H9 (cell line): ENCODE data around the gene STRIT1. TPM values are rescaled to one million over a fixed set of nuclear protein-coding genes. Genes with fewer than 3 reads are reported as not detected.

ENCODE experiments used
- DNase-seq: peaks from one replicate; pipeline ENCODE4 v3.0.0-alpha.2; 2017
- H2AFZ ChIP-seq: one replicate; pipeline ENCODE4 v1.6.1; 2013; ENCODE audit warnings: mild to moderate bottlenecking, low read length, control low read depth, moderate library complexity
- H2AK5ac ChIP-seq: 2 replicates; pipeline ENCODE4 v1.6.1; 2013; ENCODE audit warnings: low read length, control low read depth, mixed read lengths; ENCODE audit not compliant: insufficient read length
- H2BK120ac ChIP-seq: one replicate; pipeline ENCODE4 v1.6.1; 2013; ENCODE audit warnings: low read depth, mild to moderate bottlenecking, low read length, control low read depth, inconsistent platforms; ENCODE audit not compliant: poor library complexity, severe bottlenecking
- H2BK12ac ChIP-seq: 2 replicates; pipeline ENCODE4 v1.6.1; 2013; ENCODE audit warnings: low read length, control low read depth, mixed read lengths, low read depth; ENCODE audit not compliant: insufficient read length
- H2BK15ac ChIP-seq: 2 replicates; pipeline ENCODE4 v1.6.1; 2013; ENCODE audit warnings: low read depth, low read length, control low read depth
- H2BK20ac ChIP-seq: one replicate; pipeline ENCODE4 v1.6.1; 2013; ENCODE audit warnings: low read depth, mild to moderate bottlenecking, low read length, control low read depth, inconsistent platforms; ENCODE audit not compliant: poor library complexity, severe bottlenecking
- H2BK5ac ChIP-seq: 2 replicates; pipeline ENCODE4 v1.6.1; 2013; ENCODE audit warnings: low read length, control low read depth, mixed read lengths; ENCODE audit not compliant: insufficient read length
- H3K14ac ChIP-seq: 2 replicates; pipeline ENCODE4 v1.6.1; 2013; ENCODE audit warnings: low read length, control low read depth; ENCODE audit not compliant: insufficient read depth
- H3K18ac ChIP-seq: 2 replicates; pipeline ENCODE4 v1.6.1; 2013; ENCODE audit warnings: low read depth, mild to moderate bottlenecking, mixed read lengths, low read length, control low read depth; ENCODE audit not compliant: insufficient read length
- H3K23ac ChIP-seq: 2 replicates; pipeline ENCODE4 v1.6.1; 2013; ENCODE audit warnings: low read length, control low read depth, mixed read lengths, low read depth; ENCODE audit not compliant: insufficient read length
- H3K23me2 ChIP-seq: 2 replicates; pipeline ENCODE4 v1.6.1; 2013; ENCODE audit warnings: low read depth, mild to moderate bottlenecking, mixed read lengths, low read length, control low read depth; ENCODE audit not compliant: insufficient read length, poor library complexity, severe bottlenecking
- H3K27ac ChIP-seq: 2 replicates; pipeline ENCODE4 v1.5.1; 2013; ENCODE audit warnings: low read length, control low read depth, mixed read lengths, low read depth; ENCODE audit not compliant: insufficient read length
- H3K27me3 ChIP-seq: 2 replicates; pipeline ENCODE4 v1.6.1; 2013; ENCODE audit warnings: low read length, control low read depth, inconsistent platforms; ENCODE audit not compliant: insufficient read depth
- H3K4ac ChIP-seq: 2 replicates; pipeline ENCODE4 v1.6.1; 2013; ENCODE audit warnings: low read depth, mild to moderate bottlenecking, control low read depth, inconsistent platforms, low read length, moderate library complexity
- H3K4me1 ChIP-seq: 2 replicates; pipeline ENCODE4 v1.6.1; 2013; ENCODE audit warnings: low read length, control low read depth, inconsistent platforms; ENCODE audit not compliant: insufficient read depth
- H3K4me2 ChIP-seq: 2 replicates; pipeline ENCODE4 v1.6.1; 2013; ENCODE audit warnings: low read length, control low read depth, mixed read lengths; ENCODE audit not compliant: insufficient read length, insufficient read depth
- H3K56ac ChIP-seq: 2 replicates; pipeline ENCODE4 v1.6.1; 2013; ENCODE audit warnings: low read depth, mild to moderate bottlenecking, mixed read lengths, low read length, control low read depth; ENCODE audit not compliant: insufficient read length
- H3K79me1 ChIP-seq: 2 replicates; pipeline ENCODE4 v1.6.1; 2013; ENCODE audit warnings: low read depth, mild to moderate bottlenecking, moderate library complexity, low read length, control low read depth, inconsistent platforms; ENCODE audit not compliant: insufficient read depth, poor library complexity, severe bottlenecking
- H3K79me2 ChIP-seq: 2 replicates; pipeline ENCODE4 v1.6.1; 2013; ENCODE audit warnings: low read length, control low read depth, inconsistent platforms; ENCODE audit not compliant: insufficient read depth
- H3K9ac ChIP-seq: 2 replicates; pipeline ENCODE4 v1.6.1; 2013; ENCODE audit warnings: low read length, control low read depth, mixed read lengths; ENCODE audit not compliant: insufficient read length; ENCODE audit errors: extremely low read depth
- H3K9me3 ChIP-seq: one replicate; pipeline ENCODE4 v1.6.1; 2013; ENCODE audit warnings: low read depth, low read length, inconsistent platforms; ENCODE audit not compliant: control insufficient read depth
- H3T11ph ChIP-seq: one replicate; pipeline ENCODE4 v1.6.1; 2013; ENCODE audit warnings: mild to moderate bottlenecking, low read length, control low read depth, inconsistent platforms
- H4K20me1 ChIP-seq: one replicate; pipeline ENCODE4 v1.6.1; 2013; ENCODE audit not compliant: control insufficient read depth, insufficient read length, insufficient read depth
- H4K5ac ChIP-seq: 2 replicates; pipeline ENCODE4 v1.6.1; 2013; ENCODE audit warnings: low read depth, mild to moderate bottlenecking, mixed read lengths, low read length, control low read depth; ENCODE audit not compliant: insufficient read length
- H4K8ac ChIP-seq: replicated peaks from 2 replicates; pipeline ENCODE4 v1.6.1; 2013; ENCODE audit warnings: low read length, control low read depth, mixed read lengths, low read depth; ENCODE audit not compliant: insufficient read length
- H4K91ac ChIP-seq: 2 replicates; pipeline ENCODE4 v1.6.1; 2013; ENCODE audit warnings: low read depth, mild to moderate bottlenecking, moderate library complexity, mixed read lengths, low read length, control low read depth; ENCODE audit not compliant: insufficient read length
- H3K27ac Mint-ChIP-seq, 3 experiments: 2 replicates in 2 of 3; 3 replicates in 1 of 3; pipeline ENCODE4 v1.8.0; 2020 to 2021; ENCODE audit warnings: mixed read lengths in 3 of 3, mild to moderate bottlenecking in 1 of 3, moderate library complexity in 1 of 3
- H3K27me3 Mint-ChIP-seq: 2 replicates; pipeline ENCODE4 v1.8.0; 2021; ENCODE audit warnings: low read depth, mild to moderate bottlenecking, moderate library complexity, mixed read lengths
- H3K36me3 Mint-ChIP-seq, 3 experiments: 2 replicates in 2 of 3; 3 replicates in 1 of 3; pipeline ENCODE4 v1.8.0; 2020 to 2021; ENCODE audit warnings: low read depth in 3 of 3, mixed read lengths in 3 of 3; ENCODE audit not compliant: insufficient read depth in 1 of 3
- H3K4me1 Mint-ChIP-seq, 2 experiments: 2 replicates each; pipeline ENCODE4 v1.8.0; 2020; ENCODE audit warnings: mixed read lengths in 2 of 2
- H3K4me3 Mint-ChIP-seq, 2 experiments: 2 replicates in 1 of 2; 3 replicates in 1 of 2; pipeline ENCODE4 v1.8.0; 2020 to 2021; ENCODE audit warnings: mild to moderate bottlenecking in 2 of 2, mixed read lengths in 2 of 2, moderate library complexity in 1 of 2
- H3K9me3 Mint-ChIP-seq, 2 experiments: 2 replicates in 1 of 2; 3 replicates in 1 of 2; pipeline ENCODE4 v1.8.0; 2020; ENCODE audit warnings: mild to moderate bottlenecking in 2 of 2, mixed read lengths in 2 of 2, moderate library complexity in 1 of 2
- CTCF ChIP-seq: fragments of 200-600 bp; sonication (generic); conservative IDR thresholded peaks from 3 replicates; pipeline ENCODE4 v1.8.0; 2021; ENCODE audit warnings: antibody characterized with exemption, mild to moderate bottlenecking
- total RNA-seq: library from RNA; stranded (reverse); gene quantifications from 2 replicates; pipeline ENCODE4 v1.2.1, GENCODE V29; 2021

Gene STRIT1
- total RNA-seq, 1 experiment from 2014 or later: not detected

GRCh38 chr3:155297100-155297499, 3.6 kb upstream of the STRIT1 start:
- peaks cover 2 to 21% (median 20%) of the 10 kb centered on the region in 3 experiments; a peak in 6 of 7 replicates for H3K36me3 Mint-ChIP-seq
- Histone ChIP-seq H3K27ac (no peak overlapping the region), H4K5ac (no peak overlapping the region), H2BK5ac (no peak overlapping the region), H3K23me2 (no peaks in the 10 kb centered on the region), H2BK15ac (no peak overlapping the region), H2AFZ (no peak overlapping the region), H3K23ac (no peak overlapping the region), H2BK12ac (no peak overlapping the region), H4K20me1 (no peaks in the 10 kb centered on the region), H4K91ac (no peak overlapping the region), H3K27me3 (no peaks in the 10 kb centered on the region), H3K4me1 (no peaks in the 10 kb centered on the region), H3K79me2 (no peaks in the 10 kb centered on the region), H2BK20ac (no peak overlapping the region), H3K9ac (no peak overlapping the region), H3K4ac (no peak overlapping the region), H3K14ac (no peak overlapping the region), H3K56ac (no peak overlapping the region), H3K79me1 (no peaks in the 10 kb centered on the region), H2BK120ac (no peak overlapping the region), H3K4me2 (no peak overlapping the region), H3T11ph (no peak overlapping the region), H2AK5ac (no peak overlapping the region), H3K9me3 (peaks cover 9% of the 10 kb centered on the region), H4K8ac (no peak overlapping the region), H3K18ac (no peak overlapping the region)
- H3K4me3 Mint-ChIP-seq: no peak overlapping the region
- H3K27me3 Mint-ChIP-seq: no peaks in the 10 kb centered on the region
- H3K27ac Mint-ChIP-seq: no peak overlapping the region
- TF ChIP-seq CTCF: no peak
- DNase-seq: no peak
- H3K4me1 Mint-ChIP-seq: peaks cover 8 to 11% of the 10 kb centered on the region in 2 experiments
- H3K9me3 Mint-ChIP-seq: peaks cover 22 to 24% of the 10 kb centered on the region in 2 experiments
